ENCODE measurements around the gene PPP1R9A. TPM values are rescaled to one million over a fixed set of nuclear protein-coding genes. Genes with fewer than 3 reads are reported as not detected.

The PPP1R9A gene
- total RNA-seq = 10 to 100 TPM; 43.5 to 51.3 (median 46.1) TPM
- polyA plus RNA-seq = 1 to 10 TPM; 1.8 to 2.7 (median 2.1) TPM

- Histone ChIP-seq H3K36me3 (no peaks in the 10 kb centered on the region), H3K4me3 (peak within 1 kb of the TSS; percentile 47 to 76 (median 67)), H3K9me3 (no peaks in the 10 kb centered on the region), H3K27me3 (no peaks in the 10 kb centered on the region), H3K27ac (peak within 1 kb of the TSS; percentile 79 to 90 (median 84)), H3K4me1 (peaks cover 0 to 35% (median 12%) of the 10 kb centered on the region in 4 donors)
- WGBS, 2 donors = 13 to 17% methylated on average over 36 of the region's 36 CpGs
- TF ChIP-seq CTCF (IDR thresholded peaks at IDR 0.05) (peak in 3 of 4 experiments; percentile 27 to 43 (median 35)), EP300 (IDR thresholded peaks at IDR 0.05) (no peak), POLR2AphosphoS5 (IDR thresholded peaks at IDR 0.05) (peak in 2 of 4 donors; percentile 23 to 34)
- intact Hi-C loops (cut with DNase I) = loop anchor here (5.0 to 10.0 kb wide), 6 partner anchors 70 to 612 kb away; partner anchors contain the start of gene SGCE
- DNase-seq = peak; percentile 66
Measured at GRCh38 chr7:94907026-94907810, at the start of gene PPP1R9A. TSS of gene PPP1R9A (plus strand) at chr7:94907594. CDS start at chr7:94910114, 2,520 bp downstream.

- no peaks in the 10 kb centered on the region for H3K4me1 ChIP-seq
- H3K27ac ChIP-seq = no peak overlapping the region
- no peak overlapping the region for H3K4me3 ChIP-seq
- no peak for TF ChIP-seq POLR2AphosphoS5 (IDR thresholded peaks at IDR 0.05)
- no peak for TF ChIP-seq EP300 (IDR thresholded peaks at IDR 0.05)
- no peak for TF ChIP-seq CTCF (IDR thresholded peaks at IDR 0.05)
- no peak for TF ChIP-seq POLR2A (IDR thresholded peaks at IDR 0.05)
- intact Hi-C loops (cut with DNase I) = no loop called here
- DNase-seq = no peak
- H3K36me3 ChIP-seq = no peaks in the 10 kb centered on the region
- no peaks in the 10 kb centered on the region for H3K27me3 ChIP-seq
- peaks cover 0 to 2% (median 0%) of the 10 kb centered on the region in 4 donors for H3K9me3 ChIP-seq
Measured at GRCh38 chr7:94871132-94871531, 36.3 kb upstream of the PPP1R9A start.

GRCh38 chr7:94873239-94873638 lies 34.2 kb upstream of the PPP1R9A start:
- no peak for DNase-seq
- peaks cover 0 to 2% (median 0%) of the 10 kb centered on the region in 4 donors for H3K9me3 ChIP-seq
- 61 to 87% methylated on average over 3 of the region's 3 CpGs for WGBS, 2 donors

GRCh38 chr7:94874036-94874785 lies 33.2 kb upstream of the PPP1R9A start:
- no peak for DNase-seq
- 86 to 88% methylated on average over 5 of the region's 5 CpGs for WGBS, 2 donors
- Histone ChIP-seq H3K36me3 (no peaks in the 10 kb centered on the region), H3K27me3 (no peaks in the 10 kb centered on the region), H3K4me3 (no peak overlapping the region), H3K4me1 (no peaks in the 10 kb centered on the region), H3K27ac (no peak overlapping the region), H3K9me3 (peaks cover 0 to 5% (median 1%) of the 10 kb centered on the region in 4 donors)
- no peak for TF ChIP-seq CTCF (IDR thresholded peaks at IDR 0.05)
- TF ChIP-seq POLR2AphosphoS5 (IDR thresholded peaks at IDR 0.05) = no peak
- no peak for TF ChIP-seq POLR2A (IDR thresholded peaks at IDR 0.05)
- no peak for TF ChIP-seq EP300 (IDR thresholded peaks at IDR 0.05)
- intact Hi-C loops (cut with DNase I) = no loop called here

More at GRCh38 chr7:94873239-94873638, 34.2 kb upstream of the PPP1R9A start:
- intact Hi-C loops (cut with DNase I) = no loop called here
- TF ChIP-seq POLR2A (IDR thresholded peaks at IDR 0.05) (no peak), POLR2AphosphoS5 (IDR thresholded peaks at IDR 0.05) (no peak), CTCF (IDR thresholded peaks at IDR 0.05) (no peak), EP300 (IDR thresholded peaks at IDR 0.05) (no peak)
- Histone ChIP-seq H3K27ac (no peak overlapping the region), H3K27me3 (no peaks in the 10 kb centered on the region), H3K4me1 (no peaks in the 10 kb centered on the region), H3K36me3 (no peaks in the 10 kb centered on the region), H3K4me3 (no peak overlapping the region)

Data from sigmoid colon (tissue), 7 donors.